Colonic mucosa (tissue), 4 donors: ENCODE results near the gene PDCD11. TPM values are rescaled to one million over a fixed set of nuclear protein-coding genes. Genes with fewer than 3 reads are reported as not detected.
A peak's percentile ranks its signal among the peaks of the same experiment; 100 is the strongest.

ENCODE experiments used
- DNase-seq: peaks from one replicate; pipeline ENCODE4 v3.0.0-alpha.2; 2020
- H3K27ac ChIP-seq: fragments of 200-600 bp; one replicate; pipeline ENCODE4 v1.8.0; 2021
- H3K27me3 ChIP-seq: fragments of 200-600 bp; one replicate; pipeline ENCODE4 v1.8.0; 2021
- H3K36me3 ChIP-seq: fragments of 200-600 bp; one replicate; pipeline ENCODE4 v1.8.0; 2021
- H3K4me1 ChIP-seq: fragments of 200-600 bp; one replicate; pipeline ENCODE4 v1.8.0; 2021; ENCODE audit warnings: mild to moderate bottlenecking
- H3K4me3 ChIP-seq: fragments of 200-600 bp; one replicate; pipeline ENCODE4 v1.8.0; 2021
- H3K9ac ChIP-seq, 2 donors: one replicate each; pipeline ENCODE4 v1.7.0; 2013; ENCODE audit warnings: control low read depth in 2 of 2, low read depth in 2 of 2, low read length in 2 of 2
- H3K9me3 ChIP-seq: fragments of 200-600 bp; one replicate; pipeline ENCODE4 v1.8.0; 2021
- CTCF ChIP-seq: fragments of 200-600 bp; IDR thresholded peaks from one replicate; pipeline ENCODE4 v1.8.0; 2022; ENCODE audit warnings: antibody characterized with exemption, mild to moderate bottlenecking
- intact Hi-C: fragments of 100-400 bp; cut with DNase I; formaldehyde crosslinking; loops from one replicate; pipeline ENCODE4 v1.14.1; 2022
- total RNA-seq, 2 donors: library from RNA; stranded (reverse); fragmentation: NEBNext Ultra II Directional in 1 of 2; extraction: Animal tissue kit (Norgen Biotek cat#: 25700) in 1 of 2; gene quantifications; one replicate each; pipeline ENCODE4 v1.2.1, GENCODE V29; 2021
- donor health status: healthy.
- donor health status: DM: no; HTN: no; CAD: no.
- donor health status: DM: no; HTN: no; CAD: no.

Gene PDCD11
- total RNA-seq, 2 donors from 2014 or later = 14.9 to 33.6 TPM

GRCh38 chr10:103445767-103446567 lies 49.5 kb downstream of the PDCD11 start:
- Histone ChIP-seq H3K27me3 (no peaks in the 10 kb centered on the region), H3K4me1 (peaks cover 4% of the 10 kb centered on the region), H3K9me3 (no peaks in the 10 kb centered on the region), H3K9ac (no peak overlapping the region), H3K4me3 (no peak overlapping the region), H3K27ac (no peak overlapping the region), H3K36me3 (no peaks in the 10 kb centered on the region)
- DNase-seq = peak; percentile 40
- intact Hi-C loops = no loop called here
- TF ChIP-seq CTCF = no peak

GRCh38 chr10:103447187-103447586 lies 50.8 kb downstream of the PDCD11 start:
- DNase-seq = no peak
- Histone ChIP-seq H3K27me3 (no peaks in the 10 kb centered on the region), H3K4me1 (peaks cover 4% of the 10 kb centered on the region), H3K9ac (no peak overlapping the region), H3K27ac (no peak overlapping the region), H3K4me3 (no peak overlapping the region), H3K9me3 (no peaks in the 10 kb centered on the region), H3K36me3 (no peaks in the 10 kb centered on the region)
- intact Hi-C loops = no loop called here
- no peak for TF ChIP-seq CTCF

- intact Hi-C loops = no loop called here
- peaks cover 9% of the 10 kb centered on the region for H3K4me1 ChIP-seq
- H3K27ac ChIP-seq = peak overlapping the region; percentile 7
Observed at GRCh38 chr10:103448746-103449145, 52.3 kb downstream of the PDCD11 start.

GRCh38 chr10:103449208-103450144 lies 53.0 kb downstream of the PDCD11 start:
- Histone ChIP-seq H3K36me3 (no peaks in the 10 kb centered on the region), H3K9ac (peak overlapping the region in 1 of 2 donors; percentile 30), H3K27me3 (no peaks in the 10 kb centered on the region), H3K27ac (peak overlapping the region; percentile 7), H3K9me3 (no peaks in the 10 kb centered on the region), H3K4me1 (peaks cover 9% of the 10 kb centered on the region), H3K4me3 (no peak overlapping the region)
- DNase-seq = no peak
- TF ChIP-seq CTCF = no peak
- intact Hi-C loops = no loop called here

More at GRCh38 chr10:103448746-103449145, 52.3 kb downstream of the PDCD11 start:
- DNase-seq = peak; percentile 34
- no peaks in the 10 kb centered on the region for H3K27me3 ChIP-seq
- no peaks in the 10 kb centered on the region for H3K9me3 ChIP-seq
- no peak for TF ChIP-seq CTCF
- H3K36me3 ChIP-seq = no peaks in the 10 kb centered on the region
- no peak overlapping the region for H3K9ac ChIP-seq
- no peak overlapping the region for H3K4me3 ChIP-seq

GRCh38 chr10:103450201-103450695 lies 53.8 kb downstream of the PDCD11 start:
- no peaks in the 10 kb centered on the region for H3K36me3 ChIP-seq

More at GRCh38 chr10:103450201-103450695, 53.8 kb downstream of the PDCD11 start:
- no peak overlapping the region for H3K27ac ChIP-seq
- H3K9me3 ChIP-seq = no peaks in the 10 kb centered on the region
- no peak overlapping the region for H3K4me3 ChIP-seq
- intact Hi-C loops = no loop called here
- TF ChIP-seq CTCF = no peak
- H3K27me3 ChIP-seq = no peaks in the 10 kb centered on the region
- H3K9ac ChIP-seq = peak overlapping the region in 1 of 2 donors; percentile 85
- no peak for DNase-seq
- H3K4me1 ChIP-seq = peaks cover 9% of the 10 kb centered on the region
